ENCODE results near the gene WIPF3.

The WIPF3 gene, protein sequence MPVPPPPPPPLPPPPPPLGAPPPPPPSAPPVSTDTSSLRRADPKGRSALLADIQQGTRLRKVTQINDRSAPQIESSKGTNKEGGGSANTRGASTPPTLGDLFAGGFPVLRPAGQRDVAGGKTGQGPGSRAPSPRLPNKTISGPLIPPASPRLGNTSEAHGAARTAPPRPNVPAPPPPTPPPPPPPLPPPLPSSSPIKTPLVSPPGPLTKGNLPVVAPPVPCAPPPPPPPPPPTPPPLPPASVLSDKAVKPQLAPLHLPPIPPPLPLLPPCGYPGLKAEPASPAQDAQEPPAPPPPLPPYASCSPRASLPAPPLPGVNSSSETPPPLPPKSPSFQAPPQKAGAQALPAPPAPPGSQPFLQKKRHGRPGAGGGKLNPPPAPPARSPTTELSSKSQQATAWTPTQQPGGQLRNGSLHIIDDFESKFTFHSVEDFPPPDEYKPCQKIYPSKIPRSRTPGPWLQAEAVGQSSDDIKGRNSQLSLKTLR

DNA sequence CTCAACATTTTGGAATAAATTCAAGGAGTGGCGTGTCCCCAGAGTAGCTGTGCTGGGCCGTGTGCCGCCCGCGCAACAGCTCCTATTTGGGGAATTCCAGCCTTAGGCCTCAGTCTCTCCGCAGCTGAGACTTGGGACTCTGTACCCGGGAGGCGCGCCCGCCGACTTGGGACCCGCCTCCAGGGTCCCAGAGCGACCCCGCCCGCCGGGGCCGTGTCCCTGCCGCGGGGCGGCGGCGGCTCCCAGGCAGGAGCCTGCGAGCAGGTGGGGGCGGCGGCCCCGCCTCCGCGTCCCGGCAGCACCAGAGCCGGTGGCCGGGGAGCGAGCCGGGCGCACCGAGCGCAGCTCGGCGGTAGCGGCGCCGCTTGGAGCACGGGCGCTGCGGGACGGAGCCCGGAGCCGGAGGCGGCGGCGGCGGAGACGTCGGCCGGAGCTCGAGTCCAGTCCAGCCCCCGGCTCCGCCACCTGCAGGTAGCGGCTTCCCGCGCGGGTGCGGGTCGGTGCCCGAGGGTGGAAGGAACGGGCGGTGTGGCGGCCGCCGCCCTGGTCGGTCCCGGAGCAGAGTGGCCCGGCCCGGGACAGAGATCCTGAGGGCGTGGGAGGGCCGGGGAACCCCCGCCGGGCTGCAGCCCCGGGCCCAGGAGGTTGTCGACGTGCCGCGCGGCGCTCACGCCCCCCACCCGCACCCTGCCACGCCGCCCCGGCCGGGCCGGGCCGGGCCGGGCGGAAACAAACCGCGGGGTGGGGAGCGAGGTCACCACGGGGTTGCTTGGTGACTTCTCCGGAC is at the start of gene WIPF3:
Gene WIPF3 (plus strand): TSS at position 301 of the 787 bp plus-strand sequence. CDS start 28,217 bp downstream, outside the sequence.
- DNase-seq, result peak; percentile 7

DNA sequence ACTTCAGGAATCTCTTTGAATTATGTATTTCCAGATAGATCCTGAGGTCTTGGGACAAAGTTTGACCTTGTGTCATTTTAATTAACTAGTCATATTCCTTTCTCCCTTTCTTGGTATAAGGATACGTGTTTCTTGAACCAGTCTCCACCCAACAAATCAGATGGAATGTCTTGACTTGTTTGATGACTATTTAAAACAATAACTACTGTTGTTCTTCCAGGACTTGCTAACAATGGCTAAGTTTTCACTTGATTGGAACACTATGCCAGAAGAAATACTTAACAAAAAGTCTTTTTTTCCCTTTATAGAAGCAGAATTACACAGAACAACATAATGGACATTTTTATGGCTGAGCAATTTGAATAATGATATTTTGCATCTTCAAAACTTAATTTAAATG is 43.0 kb upstream of the WIPF3 start:
- DNase-seq, result no peak

GRCh38 chr7:29764227-29764626 is 42.1 kb upstream of the WIPF3 start:
- no peak for DNase-seq

- DNase-seq, result no peak
Observed at GRCh38 chr7:29765490-29765889, 40.8 kb upstream of the WIPF3 start.

DNA sequence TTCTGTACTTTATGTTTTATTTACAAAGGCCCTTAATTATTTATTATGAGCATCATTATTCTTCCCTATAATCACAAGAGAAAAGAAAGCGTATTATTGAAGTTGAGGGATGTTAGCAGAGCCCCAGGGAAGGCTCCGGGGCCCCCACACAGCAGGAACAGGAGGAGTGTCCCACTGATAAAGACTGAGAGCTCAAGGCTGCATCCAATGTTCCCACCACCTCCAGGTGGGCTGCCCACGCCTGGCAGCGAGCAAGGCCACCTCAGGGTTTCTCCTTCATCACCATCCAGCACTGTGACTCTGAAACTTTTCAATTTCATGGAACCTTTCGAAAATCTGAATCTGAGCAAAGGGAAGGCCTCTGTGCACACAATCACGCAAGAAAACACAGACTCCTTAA is 35.9 kb upstream of the WIPF3 start:
- no peak for DNase-seq

- no peak for DNase-seq
Observed at GRCh38 chr7:29771081-29771816, 35.1 kb upstream of the WIPF3 start.

DNA sequence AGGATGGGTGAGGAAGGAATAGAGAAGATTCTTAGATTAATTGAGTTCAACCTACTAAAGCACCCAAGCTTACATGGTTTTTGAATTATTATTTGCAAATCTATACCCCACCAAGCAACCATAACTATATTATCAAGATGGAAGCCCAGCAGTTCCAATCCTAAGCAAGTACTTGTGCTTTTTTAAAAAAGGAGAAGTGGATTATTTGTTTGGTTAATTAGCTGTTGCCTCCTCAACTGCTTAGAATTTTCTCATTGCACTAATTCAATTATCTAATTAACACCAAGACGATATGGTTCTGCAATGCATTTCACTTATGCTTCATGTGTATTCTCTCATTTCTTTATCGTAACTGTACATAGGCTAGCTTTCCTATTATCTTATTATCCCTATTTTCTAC is 27.3 kb upstream of the WIPF3 start:
- DNase-seq, result no peak

GRCh38 chr7:29780346-29780745 is 26.0 kb upstream of the WIPF3 start:
- no peak for DNase-seq

- DNase-seq, result no peak
Observed at GRCh38 chr7:29783671-29784070, 22.6 kb upstream of the WIPF3 start.

DNA sequence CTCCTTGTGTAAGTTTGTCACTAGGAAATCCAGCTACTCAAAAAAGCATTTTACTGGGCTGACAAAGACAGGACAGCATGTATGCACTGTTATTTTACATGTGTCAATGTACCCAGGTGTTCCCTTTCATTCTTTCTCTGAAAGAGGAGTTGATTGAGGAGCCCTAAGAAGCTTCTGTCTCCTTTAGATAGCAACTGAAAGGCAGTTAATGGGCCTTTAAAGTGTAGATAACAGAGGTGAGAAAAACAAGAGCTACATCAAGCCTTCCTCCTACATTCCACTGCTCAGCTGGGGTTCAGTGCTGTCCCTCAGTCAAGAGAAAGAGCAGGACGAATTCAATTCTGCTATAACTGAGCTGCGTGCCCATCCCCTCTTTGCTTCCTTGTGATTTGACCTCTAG is 12.8 kb upstream of the WIPF3 start:
- DNase-seq, result no peak

GRCh38 chr7:29794959-29795629 is 11.2 kb upstream of the WIPF3 start:
- DNase-seq, result no peak

GRCh38 chr7:29795696-29796580 is 10.4 kb upstream of the WIPF3 start:
- no peak for DNase-seq

GRCh38 chr7:29797112-29797944 is 9.0 kb upstream of the WIPF3 start:
- DNase-seq, result no peak

- no peak for DNase-seq
Observed at GRCh38 chr7:29798422-29798821, 7.9 kb upstream of the WIPF3 start.

GRCh38 chr7:29801929-29802328 is 4.4 kb upstream of the WIPF3 start:
- DNase-seq, result no peak

GRCh38 chr7:29805031-29805430 is 1.3 kb upstream of the WIPF3 start:
- DNase-seq, result no peak

DNA sequence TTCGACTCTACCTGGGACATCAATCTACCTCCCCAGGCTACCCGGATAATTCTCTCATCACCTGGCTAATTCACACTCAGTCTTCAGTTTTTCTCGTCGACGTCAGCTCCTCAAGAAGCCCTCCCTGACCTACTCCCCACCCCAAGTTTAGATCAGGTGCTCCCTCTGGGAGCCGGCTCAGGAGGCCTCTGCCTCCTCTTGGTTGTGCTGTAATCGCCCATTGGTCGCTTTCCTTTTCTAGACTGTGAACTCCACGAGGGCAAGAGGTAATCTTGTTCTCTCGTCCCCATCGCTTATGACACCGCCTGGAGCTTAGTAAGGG is 461 bp upstream of the WIPF3 start:
- no peak for DNase-seq

DNA sequence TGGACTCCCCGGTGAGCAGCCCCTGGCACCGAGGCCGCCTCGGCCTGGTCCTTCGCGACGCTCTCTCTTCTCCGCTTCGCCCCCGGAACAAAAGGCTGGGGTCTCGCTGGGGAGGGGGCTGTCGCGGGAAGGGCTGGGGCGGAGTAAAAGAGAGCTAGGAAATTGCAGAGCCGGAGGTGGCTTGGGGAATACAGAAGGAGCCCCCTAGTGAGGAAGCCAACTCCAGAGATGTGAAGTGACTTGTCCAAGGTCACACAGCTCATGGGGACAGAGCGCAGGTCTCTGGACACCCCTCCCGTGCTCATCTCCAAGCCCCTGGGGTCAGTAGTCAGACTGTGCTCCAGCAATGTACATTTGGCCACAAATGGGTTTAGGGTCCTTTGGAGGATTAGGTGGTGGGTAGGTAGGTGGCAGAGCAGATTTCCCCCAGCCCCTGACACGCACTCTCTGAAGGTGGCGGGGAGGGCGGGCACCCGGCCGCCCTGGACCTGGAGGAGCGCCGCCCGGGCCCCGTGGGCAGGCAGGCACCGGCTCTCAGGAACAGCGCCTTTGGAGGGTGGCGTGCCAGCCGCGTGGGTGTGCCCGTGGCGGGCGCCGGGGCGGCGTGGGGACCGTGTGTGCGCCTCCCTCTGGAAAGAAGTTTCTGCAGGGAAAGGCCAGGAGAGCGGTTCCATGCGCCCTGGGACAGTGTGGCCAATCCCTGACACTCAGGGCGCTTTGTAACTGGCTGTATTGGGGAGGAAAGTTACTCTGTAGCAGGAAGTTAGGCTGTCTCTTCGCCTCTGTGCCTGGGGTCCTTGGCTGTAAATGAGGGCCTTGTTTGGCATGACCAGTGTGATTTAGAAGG is 910 bp downstream of the WIPF3 start:
- DNase-seq, result no peak

GRCh38 chr7:29808075-29808801 is 1.9 kb downstream of the WIPF3 start:
- DNase-seq, result no peak

Measured in NCI-H2171 (cell line).